ENCODE measurements around the gene KCNQ5.

- TF ChIP-seq POLR2AphosphoS5 (IDR thresholded peaks at IDR 0.05; ENCODE audit: borderline replicate concordance, low read depth, low read length), result no peak
- TF ChIP-seq EZH2 (IDR thresholded peaks at IDR 0.05), result no peak
Observed at GRCh38 chr6:73225396-73225795, 603.5 kb downstream of the KCNQ5 start, which contains the start of gene KHDC1L.
